Testis (tissue), 3 donors: ENCODE data around the gene SPINT1. TPM values are rescaled to one million over a fixed set of nuclear protein-coding genes. Genes with fewer than 3 reads are reported as not detected.

Experiments
- DNase-seq: peaks from one replicate; pipeline ENCODE4 v3.0.0-alpha.2; 2019
- H3K27ac ChIP-seq, 2 donors: fragments of 200-600 bp; sonication (generic); one replicate each; pipeline ENCODE4 v1.5.1; 2019
- H3K27me3 ChIP-seq: fragments of 200-600 bp; sonication (generic); one replicate; pipeline ENCODE4 v1.5.1; 2019
- H3K36me3 ChIP-seq: fragments of 200-600 bp; sonication (generic); one replicate; pipeline ENCODE4 v1.5.1; 2017; ENCODE audit warnings: low read depth; ENCODE audit errors: missing control alignments
- H3K4me1 ChIP-seq: fragments of 200-600 bp; sonication (generic); one replicate; pipeline ENCODE4 v1.5.1; 2019
- H3K4me3 ChIP-seq, 2 donors: fragments of 200-600 bp; sonication (generic); one replicate each; pipeline ENCODE4 v1.5.1; 2017 to 2019
- H3K9me3 ChIP-seq: fragments of 200-600 bp; sonication (generic); one replicate; pipeline ENCODE4 v1.5.1; 2017
- POLR2A ChIP-seq: fragments of 450-650 bp; IDR thresholded peaks from one replicate; pipeline ENCODE4 v1.6.1; 2017; ENCODE audit warnings: antibody characterized with exemption, mild to moderate bottlenecking, moderate library complexity
- WGBS, 2 donors: methylation state at CpG; one replicate each; pipeline ENCODE4 v1.1.5; 2018; 5-methylcytosine and 5-hydroxymethylcytosine counted together
- intact Hi-C: fragments of 100-400 bp; cut with DNase I; formaldehyde crosslinking; loops from one replicate; pipeline ENCODE4 v1.15.1; 2023; ENCODE audit warnings: low total_unique reads
- polyA plus RNA-seq: library from polyadenylated mRNA; stranded (reverse); fragments of 350-450 nt; fragmentation: Illumina TruSeq; extraction: RNeasy Lipid Tissue Mini Kit (QIAGEN cat#74804); gene quantifications from one replicate; pipeline ENCODE4 v1.2.3, GENCODE V29; 2014; ENCODE audit warnings: low read depth, low replicate concordance; ENCODE audit not compliant: insufficient read depth
- total RNA-seq, 2 donors: library from RNA; depleted of rRNA; stranded (reverse); fragments of >200 nt; gene quantifications; one replicate each; pipeline ENCODE4 v1.2.3, GENCODE V29; 2016
- TF ChIP-seq, protein P1 (sequence below), 3 experiments: fragments of 450-650 bp in 2 of 3; fragments of 200-600 bp in 1 of 3; sonication (generic) in 1 of 3; IDR thresholded peaks; one replicate each; pipeline ENCODE4 v1.5.1; 2016 to 2019; ENCODE audit warnings: antibody characterized with exemption in 3 of 3, mild to moderate bottlenecking in 2 of 3, moderate library complexity in 1 of 3

Gene SPINT1
- total and polyA plus RNA-seq, 3 donors from 2014 or later, result 7.2 to 10.5 (median 9.5) TPM

DNA sequence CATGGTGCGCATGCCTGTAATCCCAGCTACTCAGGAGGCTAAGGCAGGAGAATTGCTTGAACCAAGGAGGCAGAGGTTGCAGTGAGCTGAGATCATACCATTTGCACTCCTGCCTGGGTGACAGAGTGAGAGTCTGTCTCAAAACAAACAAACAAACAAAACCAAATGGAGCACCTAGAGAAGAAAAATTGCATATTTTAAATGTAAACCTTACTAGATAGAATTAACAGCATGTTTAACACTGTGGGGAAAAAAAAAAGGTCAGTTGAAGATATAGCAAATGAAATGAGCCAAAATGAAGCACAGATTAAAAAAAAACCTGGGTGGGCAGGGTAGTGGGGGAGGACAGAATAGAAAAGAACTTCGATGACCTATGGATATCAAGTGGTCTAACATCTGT, 22.7 kb upstream of the SPINT1 start:
- intact Hi-C loops, result no loop called here
- H3K27ac ChIP-seq, result no peak overlapping the region
- no peaks in the 10 kb centered on the region for H3K4me1 ChIP-seq
- no peak for DNase-seq
- 78 to 84% methylated on average over 2 of the region's 2 CpGs for WGBS, 2 donors
- H3K27me3 ChIP-seq, result no peaks in the 10 kb centered on the region
- TF ChIP-seq, protein P1, sequence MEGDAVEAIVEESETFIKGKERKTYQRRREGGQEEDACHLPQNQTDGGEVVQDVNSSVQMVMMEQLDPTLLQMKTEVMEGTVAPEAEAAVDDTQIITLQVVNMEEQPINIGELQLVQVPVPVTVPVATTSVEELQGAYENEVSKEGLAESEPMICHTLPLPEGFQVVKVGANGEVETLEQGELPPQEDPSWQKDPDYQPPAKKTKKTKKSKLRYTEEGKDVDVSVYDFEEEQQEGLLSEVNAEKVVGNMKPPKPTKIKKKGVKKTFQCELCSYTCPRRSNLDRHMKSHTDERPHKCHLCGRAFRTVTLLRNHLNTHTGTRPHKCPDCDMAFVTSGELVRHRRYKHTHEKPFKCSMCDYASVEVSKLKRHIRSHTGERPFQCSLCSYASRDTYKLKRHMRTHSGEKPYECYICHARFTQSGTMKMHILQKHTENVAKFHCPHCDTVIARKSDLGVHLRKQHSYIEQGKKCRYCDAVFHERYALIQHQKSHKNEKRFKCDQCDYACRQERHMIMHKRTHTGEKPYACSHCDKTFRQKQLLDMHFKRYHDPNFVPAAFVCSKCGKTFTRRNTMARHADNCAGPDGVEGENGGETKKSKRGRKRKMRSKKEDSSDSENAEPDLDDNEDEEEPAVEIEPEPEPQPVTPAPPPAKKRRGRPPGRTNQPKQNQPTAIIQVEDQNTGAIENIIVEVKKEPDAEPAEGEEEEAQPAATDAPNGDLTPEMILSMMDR (IDR thresholded peaks at IDR 0.05), result no peak
- no peak for TF ChIP-seq POLR2A
- H3K9me3 ChIP-seq, result no peaks in the 10 kb centered on the region
- no peak overlapping the region for H3K4me3 ChIP-seq
- H3K36me3 ChIP-seq, result no peaks in the 10 kb centered on the region

DNA sequence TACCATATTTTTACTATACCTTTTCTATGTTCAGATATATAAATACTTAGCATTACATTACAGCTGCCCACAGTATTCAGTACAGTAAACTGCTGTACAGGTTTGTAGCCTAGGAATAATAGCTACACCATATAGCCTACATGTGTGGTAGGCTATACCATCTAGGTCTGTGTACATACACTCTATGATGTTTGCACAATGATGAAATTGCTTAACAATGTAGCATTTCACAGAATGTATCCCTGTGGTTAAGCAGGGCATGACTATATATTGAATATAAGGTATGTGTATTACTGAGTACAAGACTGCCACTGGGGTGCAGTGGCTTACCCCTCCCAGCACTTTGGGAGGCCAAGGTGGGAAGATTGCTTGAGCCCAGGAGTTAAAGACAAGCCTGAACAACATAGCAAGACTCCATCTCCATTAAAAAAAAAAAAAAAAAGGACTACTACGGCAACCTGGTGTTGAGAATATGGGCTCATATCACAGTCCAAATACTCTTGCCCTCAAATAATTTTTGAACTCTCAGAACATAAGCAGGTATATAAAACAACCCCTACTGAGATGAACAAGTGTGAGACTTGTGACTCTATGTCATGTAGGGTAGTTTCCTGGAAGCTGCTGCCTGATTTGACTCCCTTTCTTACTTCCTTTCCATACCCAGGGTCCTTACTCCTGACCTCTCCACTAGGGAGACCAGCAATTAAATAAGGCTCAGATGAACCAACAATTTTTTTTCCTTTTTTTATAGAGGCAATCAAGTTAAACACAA, 20.1 kb upstream of the SPINT1 start:
- intact Hi-C loops, result no loop called here
- Histone ChIP-seq H3K27ac (no peak overlapping the region), H3K9me3 (no peaks in the 10 kb centered on the region), H3K4me3 (no peak overlapping the region), H3K4me1 (no peaks in the 10 kb centered on the region), H3K27me3 (no peaks in the 10 kb centered on the region), H3K36me3 (no peaks in the 10 kb centered on the region)
- DNase-seq, result no peak
- WGBS, 2 donors, result 86 to 100% methylated on average over 1 of the region's 1 CpG
- no peak for TF ChIP-seq POLR2A
- TF ChIP-seq, protein P1 (IDR thresholded peaks at IDR 0.05), result no peak

GRCh38 chr15:40825661-40826422, 18.0 kb upstream of the SPINT1 start:
- no peaks in the 10 kb centered on the region for H3K4me1 ChIP-seq
- no peaks in the 10 kb centered on the region for H3K27me3 ChIP-seq
- H3K36me3 ChIP-seq, result no peaks in the 10 kb centered on the region
- 71 to 72% methylated on average over 5 of the region's 5 CpGs for WGBS, 2 donors
- TF ChIP-seq POLR2A, result no peak
- TF ChIP-seq, protein P1 (IDR thresholded peaks at IDR 0.05), result no peak
- DNase-seq, result no peak
- H3K9me3 ChIP-seq, result no peaks in the 10 kb centered on the region
- intact Hi-C loops, result no loop called here
- H3K4me3 ChIP-seq, result no peak overlapping the region
- no peak overlapping the region for H3K27ac ChIP-seq

DNA sequence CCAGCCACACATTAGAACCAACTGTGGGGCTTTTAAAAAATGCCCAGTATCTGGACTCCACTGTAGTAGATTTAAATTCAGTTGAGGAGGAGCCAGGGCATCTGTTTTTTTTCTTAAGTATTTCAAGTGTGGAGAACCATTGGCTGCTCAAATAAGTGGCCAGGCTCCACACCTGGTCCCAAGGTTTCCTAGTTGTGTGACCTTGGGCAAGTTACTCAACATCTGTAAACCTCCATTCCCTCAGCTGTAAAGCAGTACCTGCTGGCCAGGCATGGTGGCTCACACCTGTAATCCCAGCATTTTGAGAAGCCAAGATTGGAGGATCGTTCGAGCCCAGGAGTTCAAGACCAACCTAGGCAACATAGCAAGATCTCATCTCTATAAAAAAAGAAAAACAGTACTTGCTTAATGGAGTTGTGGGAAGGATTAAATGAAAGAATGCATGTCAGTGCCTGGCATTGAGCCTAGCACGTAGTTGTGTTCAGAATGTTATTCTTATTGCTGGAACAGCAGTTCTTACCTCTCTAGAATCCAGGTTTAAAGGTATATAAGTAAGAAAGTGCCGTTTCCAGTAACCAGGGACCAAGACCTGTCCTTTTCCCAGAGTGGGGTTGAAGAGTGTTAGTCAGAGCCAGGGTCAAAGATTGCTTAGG, 17.3 kb upstream of the SPINT1 start:
- intact Hi-C loops, result no loop called here
- 68 to 87% methylated on average over 3 to 4 of the region's 4 CpGs for WGBS, 2 donors
- Histone ChIP-seq H3K36me3 (no peaks in the 10 kb centered on the region), H3K9me3 (no peaks in the 10 kb centered on the region), H3K4me1 (no peaks in the 10 kb centered on the region), H3K27me3 (no peaks in the 10 kb centered on the region), H3K27ac (no peak overlapping the region), H3K4me3 (no peak overlapping the region)
- TF ChIP-seq, protein P1 (IDR thresholded peaks at IDR 0.05), result no peak
- no peak for TF ChIP-seq POLR2A
- DNase-seq, result no peak
